OCI-LY3 (cell line): ENCODE results near the gene MCOLN2.

Source experiments
- CTCF ChIP-seq: fragments of 200-600, 300-600 bp; sonication (generic); IDR thresholded peaks from 2 replicates; pipeline ENCODE4 v1.5.1; 2014; ENCODE audit warnings: antibody characterized with exemption, low read length, low read depth
- EZH2phosphoT487 ChIP-seq: fragments of 200-600 bp; shearing (Covaris generic); IDR thresholded peaks from 2 replicates; pipeline ENCODE4 v1.6.1; 2018; ENCODE audit warnings: antibody characterized with exemption, mixed run types, low read depth

GRCh38 chr1:84973498-84974334 lies 23.2 kb downstream of the MCOLN2 start:
- TF ChIP-seq CTCF (peak; percentile 39), EZH2phosphoT487 (no peak)
